Activated CD4-positive, alpha-beta T cell treated with anti-CD3 and anti-CD28 coated beads, Interleukin-2, amount 10 ng/mL, durations not matched to agents 7 days and 5 days (primary cell): ENCODE measurements around the gene C3orf20. TPM values are rescaled to one million over a fixed set of nuclear protein-coding genes. Genes with fewer than 3 reads are reported as not detected.
A peak's percentile ranks its signal among the peaks of the same experiment; 100 is the strongest.
"Not testable (repeated sequence)": the region's sequence is repeated elsewhere in the genome, so short reads cannot be mapped to it uniquely, and the experiment has no call there.

Source experiments
- CTCF ChIA-PET: fragments of 350-600 bp; sonication (Branson Sonifier 250); formaldehyde crosslinking; loops from one replicate; lab custom pipeline; 2021; ENCODE audit warnings: antibody characterized with exemption; lab: Charles Lee
- POLR2A ChIA-PET: fragments of 350-600 bp; sonication (Branson Sonifier 250); formaldehyde crosslinking; loops from one replicate; lab custom pipeline; 2021; ENCODE audit warnings: antibody characterized with exemption; lab: Charles Lee
- DNase-seq: peaks from one replicate; pipeline ENCODE4 v3.0.0-alpha.2; 2020
- H3K27ac Mint-ChIP-seq: one replicate; pipeline ENCODE4 v1.8.0; 2021; ENCODE audit warnings: mild to moderate bottlenecking, moderate library complexity, mixed read lengths
- H3K27me3 Mint-ChIP-seq: one replicate; pipeline ENCODE4 v1.8.0; 2021; ENCODE audit warnings: mixed read lengths
- H3K36me3 Mint-ChIP-seq: one replicate; pipeline ENCODE4 v1.8.0; 2021; ENCODE audit warnings: low read depth, mixed read lengths
- H3K4me1 Mint-ChIP-seq: one replicate; pipeline ENCODE4 v1.8.0; 2021; ENCODE audit warnings: mixed read lengths
- H3K4me3 Mint-ChIP-seq: one replicate; pipeline ENCODE4 v1.8.0; 2021; ENCODE audit warnings: mild to moderate bottlenecking, moderate library complexity, mixed read lengths
- H3K9me3 Mint-ChIP-seq: one replicate; pipeline ENCODE4 v1.8.0; 2021; ENCODE audit warnings: mixed read lengths
- total RNA-seq, 2 experiments: library from RNA; stranded (reverse); gene quantifications; one replicate each; pipeline ENCODE4 v1.2.3, GENCODE V29; 2021

The C3orf20 gene
- total RNA-seq, 2 experiments from 2014 or later: 0.10 TPM; not detected in 1

DNA sequence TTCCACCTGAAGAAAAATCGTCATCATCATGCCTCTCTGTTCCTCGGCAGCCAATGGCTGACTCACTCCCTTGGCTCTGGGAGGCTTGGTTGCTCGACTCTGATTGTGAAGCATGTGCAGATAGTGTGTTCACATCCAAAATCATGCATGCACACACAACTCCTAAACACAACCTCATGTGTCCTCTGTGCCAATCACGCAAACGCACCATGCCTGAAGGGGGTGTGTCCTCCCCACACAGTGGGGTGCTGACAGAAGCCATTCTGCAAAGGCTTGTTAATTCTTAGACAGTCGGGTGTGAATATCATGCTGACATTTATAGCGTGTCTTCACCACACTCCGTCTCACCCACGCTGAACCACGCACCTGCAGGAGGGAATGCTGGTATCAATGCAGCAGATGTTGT, 34.8 kb upstream of the C3orf20 start:
- H3K4me1 Mint-ChIP-seq: no peaks in the 10 kb centered on the region

DNA sequence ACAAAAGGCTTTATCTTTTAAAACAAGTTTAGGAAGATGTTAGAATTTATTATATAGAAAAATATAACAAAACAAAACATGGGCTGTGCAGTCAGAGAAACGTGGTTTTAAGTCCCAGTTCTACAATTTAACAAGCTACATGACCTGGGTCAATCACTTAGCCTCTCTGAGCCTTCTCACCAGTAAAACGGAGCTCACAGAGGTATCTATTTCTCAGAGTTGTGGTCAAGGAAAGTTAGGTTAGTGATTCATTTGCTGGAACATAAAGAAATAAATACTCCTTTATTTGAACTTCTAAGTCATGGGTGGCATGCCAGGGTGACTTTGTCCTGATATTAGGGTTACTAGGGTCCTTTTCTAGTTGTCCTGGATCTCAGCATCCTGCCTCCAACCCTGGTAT, 34.2 kb upstream of the C3orf20 start:
- peaks cover 29% of the 10 kb centered on the region for H3K27me3 Mint-ChIP-seq

More for the DNA sequence above, 34.8 kb upstream of the C3orf20 start:
- Mint-ChIP-seq H3K36me3 (no peaks in the 10 kb centered on the region), H3K27me3 (peaks cover 32% of the 10 kb centered on the region), H3K27ac (no peak overlapping the region), H3K4me3 (no peak overlapping the region), H3K9me3 (no peaks in the 10 kb centered on the region)
- ChIA-PET POLR2A (no interaction called here), CTCF (no interaction called here)
- DNase-seq: no peak

DNA sequence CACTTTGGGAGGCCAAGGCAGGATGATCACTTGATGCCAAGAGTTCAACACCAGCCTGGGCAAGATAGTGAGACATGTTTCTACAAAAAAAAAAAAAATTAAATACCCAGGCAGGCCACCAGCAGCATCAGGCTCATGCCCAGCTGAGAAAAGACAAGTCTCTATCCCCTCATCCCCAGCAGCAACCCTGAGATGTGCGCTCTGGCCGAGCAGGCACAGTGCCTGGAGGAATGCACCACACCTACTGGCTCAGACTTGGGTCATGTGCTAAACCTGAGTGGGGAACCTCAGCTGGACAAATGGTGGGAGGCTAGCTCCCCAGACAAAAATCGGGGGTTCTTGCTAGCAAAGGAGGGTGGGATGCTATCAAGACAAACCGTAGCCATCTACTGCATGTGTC, 33.6 kb upstream of the C3orf20 start:
- Mint-ChIP-seq H3K27me3 (peaks cover 26% of the 10 kb centered on the region), H3K27ac (no peak overlapping the region), H3K4me3 (no peak overlapping the region), H3K36me3 (no peaks in the 10 kb centered on the region), H3K4me1 (peaks cover 4% of the 10 kb centered on the region), H3K9me3 (no peaks in the 10 kb centered on the region)
- DNase-seq: no peak
- CTCF ChIA-PET: interaction anchor here (0.5 kb wide), 1 partner anchor 141 kb away, joined by 4 read pairs; no protein-coding TSS in a partner anchor
- POLR2A ChIA-PET: no interaction called here

More for the DNA sequence above, 34.2 kb upstream of the C3orf20 start:
- ChIA-PET CTCF (interaction anchor here (0.5 kb wide), 1 partner anchor 142 kb away, joined by 4 read pairs; no protein-coding TSS in a partner anchor), POLR2A (no interaction called here)
- no peaks in the 10 kb centered on the region for H3K4me1 Mint-ChIP-seq
- H3K4me3 Mint-ChIP-seq: no peak overlapping the region
- DNase-seq: no peak
- no peak overlapping the region for H3K27ac Mint-ChIP-seq
- H3K9me3 Mint-ChIP-seq: no peaks in the 10 kb centered on the region
- H3K36me3 Mint-ChIP-seq: no peaks in the 10 kb centered on the region

DNA sequence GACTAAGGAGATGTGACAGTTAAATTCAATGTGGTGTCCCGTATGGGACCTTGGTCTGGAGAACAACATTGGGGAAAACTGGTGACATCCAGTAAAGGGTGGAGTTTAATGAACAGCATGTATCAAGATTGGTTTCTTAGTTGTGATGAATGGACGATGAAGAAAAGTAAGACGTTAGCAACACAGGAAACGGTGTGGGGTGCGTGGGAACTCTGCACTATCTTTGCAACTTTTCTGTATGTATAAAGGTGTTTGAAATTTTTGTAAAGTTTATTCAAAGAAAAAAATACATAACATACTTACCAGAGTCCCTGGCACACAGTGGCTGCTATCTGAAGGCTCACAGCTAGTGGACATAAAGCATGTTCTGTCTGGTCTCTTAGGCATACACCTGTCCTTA, 29.5 kb upstream of the C3orf20 start:
- ChIA-PET CTCF (no interaction called here), POLR2A (no interaction called here)
- H3K27me3 Mint-ChIP-seq: peaks cover 7% of the 10 kb centered on the region
- H3K36me3 Mint-ChIP-seq: peaks cover 1% of the 10 kb centered on the region
- DNase-seq: no peak
- H3K4me1 Mint-ChIP-seq: peaks cover 18% of the 10 kb centered on the region
- no peak overlapping the region for H3K27ac Mint-ChIP-seq
- no peaks in the 10 kb centered on the region for H3K9me3 Mint-ChIP-seq
- no peak overlapping the region for H3K4me3 Mint-ChIP-seq

DNA sequence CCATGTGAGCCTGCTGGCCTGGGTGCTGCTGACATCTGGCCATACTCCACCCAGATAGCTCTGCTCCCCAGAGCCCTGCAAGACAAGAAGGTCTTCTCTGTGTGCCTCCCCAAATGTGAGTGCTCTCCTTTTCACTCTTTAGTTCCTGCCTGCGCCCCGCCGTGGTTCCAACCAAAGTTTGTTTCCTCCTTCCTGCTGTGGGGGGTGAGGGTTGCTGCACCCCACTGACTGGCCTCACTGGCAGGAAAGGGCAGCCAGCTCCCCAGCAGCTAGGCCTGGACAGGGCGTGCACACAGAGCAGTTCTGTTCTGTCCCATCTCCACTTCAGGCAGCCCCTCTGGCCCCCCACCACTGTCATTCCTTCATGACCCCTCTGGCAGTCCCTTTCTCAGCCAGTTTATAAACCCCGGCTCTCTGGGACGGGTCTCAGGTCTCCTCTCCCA, 28.8 kb upstream of the C3orf20 start:
- H3K36me3 Mint-ChIP-seq: peaks cover 4% of the 10 kb centered on the region
- peaks cover 22% of the 10 kb centered on the region for H3K4me1 Mint-ChIP-seq
- CTCF ChIA-PET: no interaction called here
- no peak overlapping the region for H3K4me3 Mint-ChIP-seq
- no peak overlapping the region for H3K27ac Mint-ChIP-seq
- H3K27me3 Mint-ChIP-seq: peaks cover 7% of the 10 kb centered on the region
- POLR2A ChIA-PET: no interaction called here
- no peaks in the 10 kb centered on the region for H3K9me3 Mint-ChIP-seq
- DNase-seq: no peak

DNA sequence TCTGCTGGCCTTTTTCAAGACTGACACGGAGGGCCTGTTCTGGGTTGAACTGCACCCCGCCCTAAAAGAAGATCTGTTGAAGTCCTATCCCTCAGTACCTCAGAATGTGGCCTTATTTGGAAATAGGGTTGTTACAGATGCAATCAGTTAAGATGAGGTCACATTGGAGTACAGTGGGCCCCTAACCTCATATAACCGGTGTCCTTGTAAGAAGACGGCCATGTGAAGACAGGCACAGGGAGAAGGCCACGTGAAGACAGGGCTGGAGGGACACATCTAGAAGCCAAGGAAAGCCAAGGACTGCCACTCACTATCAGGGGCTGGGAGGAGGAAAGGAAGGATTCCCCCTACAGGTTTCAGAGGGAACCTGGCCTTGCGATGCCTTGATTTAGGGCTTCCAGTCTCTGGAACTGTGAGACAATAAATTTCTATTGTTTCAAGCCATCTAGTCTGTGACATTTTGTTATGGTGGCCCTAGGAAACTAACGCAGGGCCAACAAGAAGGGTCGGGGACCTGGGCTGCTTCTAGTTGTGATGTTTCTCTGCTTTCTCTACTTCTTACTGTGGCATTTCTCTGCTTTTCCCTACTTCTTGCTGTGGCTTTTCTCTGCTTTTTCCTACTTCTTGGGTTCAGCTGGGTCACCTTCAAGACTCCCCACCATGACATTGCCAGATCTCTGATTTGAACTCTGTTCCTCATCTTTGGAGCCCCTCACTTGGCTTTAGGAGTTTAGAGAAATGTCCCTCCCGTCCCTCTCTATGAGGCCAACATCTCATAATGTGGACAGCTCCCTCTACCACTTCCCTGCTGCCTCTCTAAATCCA, 28.1 kb upstream of the C3orf20 start:
- H3K9me3 Mint-ChIP-seq: no peaks in the 10 kb centered on the region
- no peak for DNase-seq
- no peak overlapping the region for H3K4me3 Mint-ChIP-seq
- H3K27me3 Mint-ChIP-seq: peaks cover 7% of the 10 kb centered on the region
- H3K36me3 Mint-ChIP-seq: peaks cover 4% of the 10 kb centered on the region
- peaks cover 24% of the 10 kb centered on the region for H3K4me1 Mint-ChIP-seq
- H3K27ac Mint-ChIP-seq: no peak overlapping the region
- ChIA-PET CTCF (no interaction called here), POLR2A (no interaction called here)

DNA sequence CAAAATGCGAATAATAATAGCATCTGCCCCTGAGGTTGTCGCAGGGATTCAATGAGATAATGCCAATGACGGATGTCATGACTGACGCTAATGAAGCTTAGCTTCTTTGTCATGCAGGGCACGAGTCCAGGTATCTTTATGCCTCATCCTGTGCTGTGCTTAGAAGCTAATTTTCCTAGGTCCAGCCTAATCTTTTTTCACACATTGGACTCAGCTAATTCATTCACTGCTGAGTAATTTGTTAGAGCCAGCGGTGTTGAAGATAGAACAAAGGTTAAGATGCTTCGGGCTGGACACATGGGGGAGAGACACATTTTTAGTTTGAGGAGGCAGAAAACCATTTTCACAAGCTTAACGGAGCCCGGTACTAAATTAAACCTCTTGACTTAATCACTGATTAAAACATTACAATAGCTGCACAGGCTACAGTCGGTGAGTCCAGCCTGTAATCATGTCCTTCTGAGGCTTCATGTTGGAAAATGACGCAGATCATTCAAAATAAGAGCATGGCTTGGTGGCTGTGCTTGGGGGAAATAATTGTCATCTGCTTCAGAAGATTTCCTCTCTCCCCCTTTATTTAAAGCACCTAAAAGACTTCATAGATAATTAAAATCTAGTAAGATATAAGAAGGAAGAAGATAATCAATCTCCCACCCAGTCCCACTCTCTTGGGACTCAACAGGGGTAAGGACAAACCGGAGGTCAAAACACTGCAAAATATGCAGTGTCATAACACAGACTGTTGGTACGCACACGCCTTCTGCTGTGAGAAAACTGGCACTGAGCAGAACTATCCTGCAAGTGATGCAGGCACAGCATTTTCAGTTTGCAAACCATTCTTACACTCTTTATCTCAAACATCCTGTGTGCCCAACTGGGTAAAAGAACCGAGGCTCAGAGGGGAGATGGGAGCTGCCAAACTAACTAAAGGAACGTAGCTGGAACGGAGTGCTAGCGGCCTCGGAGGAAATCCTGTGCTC, 26.7 kb upstream of the C3orf20 start:
- H3K4me3 Mint-ChIP-seq: no peak overlapping the region
- DNase-seq: no peak
- H3K4me1 Mint-ChIP-seq: peaks cover 31% of the 10 kb centered on the region
- POLR2A ChIA-PET: no interaction called here
- H3K27ac Mint-ChIP-seq: no peak overlapping the region
- H3K9me3 Mint-ChIP-seq: no peaks in the 10 kb centered on the region
- H3K27me3 Mint-ChIP-seq: peaks cover 1% of the 10 kb centered on the region
- H3K36me3 Mint-ChIP-seq: peaks cover 4% of the 10 kb centered on the region
- CTCF ChIA-PET: interaction anchor here (0.6 kb wide), 1 partner anchor 1890 kb away, joined by 6 read pairs; no protein-coding TSS in a partner anchor

DNA sequence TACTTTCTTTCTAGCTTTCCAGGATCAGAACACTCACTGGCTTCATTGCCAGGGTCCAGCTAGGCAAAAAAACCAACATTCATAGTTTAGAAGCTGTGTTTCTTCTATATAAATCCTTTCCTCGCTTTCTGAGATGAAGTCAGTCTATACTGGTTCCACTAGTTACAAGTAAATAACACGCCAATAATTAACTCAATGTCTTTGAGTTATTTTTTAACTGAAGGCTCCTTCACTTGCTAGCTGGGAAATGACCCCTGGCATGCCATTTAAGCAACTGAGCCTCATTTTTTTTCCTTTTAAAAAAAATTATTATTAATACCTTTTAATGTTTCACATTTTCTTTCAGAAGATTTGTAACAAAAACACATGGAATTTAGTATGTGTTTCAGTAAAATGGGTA, 25.5 kb upstream of the C3orf20 start:
- H3K27ac Mint-ChIP-seq: no peak overlapping the region

DNA sequence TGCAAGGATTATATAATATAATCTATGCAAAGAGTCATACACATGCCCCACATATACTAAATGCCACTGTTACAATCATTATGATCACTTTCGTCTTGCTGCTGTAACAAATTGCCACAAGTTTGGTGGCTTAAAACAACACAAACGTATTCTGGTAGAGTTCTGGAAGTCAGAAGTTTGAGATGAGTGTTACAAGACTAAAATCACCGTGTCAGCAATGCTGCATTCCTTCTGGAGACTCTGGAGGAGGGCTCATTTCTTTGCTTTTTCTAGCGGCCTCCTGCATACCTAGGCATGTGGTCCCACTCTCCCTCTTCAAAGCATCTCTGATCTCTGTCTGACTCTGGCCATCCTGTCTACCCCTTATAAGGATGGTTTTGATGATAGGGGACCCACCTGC, 24.7 kb upstream of the C3orf20 start:
- DNase-seq: no peak
- Mint-ChIP-seq H3K4me1 (peaks cover 44% of the 10 kb centered on the region), H3K27me3 (no peaks in the 10 kb centered on the region), H3K4me3 (peak overlapping the region; percentile 100), H3K9me3 (no peaks in the 10 kb centered on the region), H3K36me3 (peaks cover 7% of the 10 kb centered on the region), H3K27ac (peak overlapping the region; percentile 94)
- ChIA-PET POLR2A (no interaction called here), CTCF (interaction anchor here (1.1 to 1.2 kb wide), 2 partner anchors 18 to 20 kb away, joined by 3 to 4 read pairs; no protein-coding TSS in a partner anchor)

More for the DNA sequence above, 25.5 kb upstream of the C3orf20 start:
- ChIA-PET POLR2A (no interaction called here), CTCF (interaction anchor here (0.6 kb wide), 1 partner anchor 262 kb away, joined by 3 read pairs; no protein-coding TSS in a partner anchor)
- Mint-ChIP-seq H3K4me3 (no peak overlapping the region), H3K36me3 (peaks cover 4% of the 10 kb centered on the region), H3K27me3 (no peaks in the 10 kb centered on the region), H3K4me1 (peaks cover 41% of the 10 kb centered on the region), H3K9me3 (no peaks in the 10 kb centered on the region)
- DNase-seq: no peak

DNA sequence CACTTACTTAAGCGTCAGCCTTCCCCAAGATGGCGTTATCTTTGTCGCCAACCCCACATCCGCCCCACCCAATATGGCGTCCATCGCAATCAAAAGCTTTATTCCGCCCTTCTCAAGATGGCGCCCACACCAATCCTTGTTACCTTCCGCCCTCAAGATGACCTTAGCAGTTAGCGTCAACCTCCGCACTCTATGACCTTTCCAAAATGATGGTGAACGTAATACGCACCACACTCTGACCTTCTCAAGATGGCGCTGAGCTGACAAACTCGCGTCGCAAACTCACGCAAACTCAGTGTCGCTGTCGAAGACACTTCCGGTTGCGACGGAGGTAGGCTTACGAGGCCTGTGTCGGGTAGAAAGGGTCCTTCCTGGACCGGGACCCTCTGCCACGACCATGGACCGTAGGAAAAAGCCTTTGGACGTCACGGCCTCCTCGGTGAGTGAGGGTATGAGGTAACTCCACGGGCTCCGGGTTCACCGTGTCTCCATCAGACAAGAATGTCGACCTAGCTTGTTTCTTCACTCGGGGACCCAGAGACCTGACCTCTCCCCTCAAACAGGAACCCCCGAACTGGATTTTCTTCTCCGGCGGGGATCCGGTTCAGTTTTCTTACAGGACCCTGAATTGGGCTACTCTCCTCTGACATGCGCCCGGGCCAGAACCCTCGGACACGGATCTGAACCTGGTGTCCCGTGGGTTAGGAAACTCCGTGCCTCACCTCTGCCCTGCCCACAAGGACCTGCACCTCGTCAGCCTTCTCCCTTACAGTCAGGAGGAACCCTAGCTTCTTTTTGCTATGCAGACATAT, 23.3 kb upstream of the C3orf20 start, which contains the start of gene CCDC174:
TSS of gene CCDC174 (plus strand) at position 323 of the 812 bp plus-strand sequence. CDS start at position 398, 75 bp downstream.
- H3K9me3 Mint-ChIP-seq: no peaks in the 10 kb centered on the region
- POLR2A ChIA-PET: no interaction called here
- H3K27ac Mint-ChIP-seq: peak within 1 kb of the TSS; percentile 94
- CTCF ChIA-PET: interaction anchor here (0.5 to 1.5 kb wide), 7 partner anchors 11 to 1751 kb away, joined by 3 to 5 read pairs (median 3); partner anchors contain the start of genes LSM3 and XPC
- peak within 1 kb of the TSS; percentile 100 for H3K4me3 Mint-ChIP-seq
- peaks cover 43% of the 10 kb centered on the region for H3K4me1 Mint-ChIP-seq
- H3K36me3 Mint-ChIP-seq: peaks cover 14% of the 10 kb centered on the region
- no peaks in the 10 kb centered on the region for H3K27me3 Mint-ChIP-seq
- peak; percentile 97 for DNase-seq

DNA sequence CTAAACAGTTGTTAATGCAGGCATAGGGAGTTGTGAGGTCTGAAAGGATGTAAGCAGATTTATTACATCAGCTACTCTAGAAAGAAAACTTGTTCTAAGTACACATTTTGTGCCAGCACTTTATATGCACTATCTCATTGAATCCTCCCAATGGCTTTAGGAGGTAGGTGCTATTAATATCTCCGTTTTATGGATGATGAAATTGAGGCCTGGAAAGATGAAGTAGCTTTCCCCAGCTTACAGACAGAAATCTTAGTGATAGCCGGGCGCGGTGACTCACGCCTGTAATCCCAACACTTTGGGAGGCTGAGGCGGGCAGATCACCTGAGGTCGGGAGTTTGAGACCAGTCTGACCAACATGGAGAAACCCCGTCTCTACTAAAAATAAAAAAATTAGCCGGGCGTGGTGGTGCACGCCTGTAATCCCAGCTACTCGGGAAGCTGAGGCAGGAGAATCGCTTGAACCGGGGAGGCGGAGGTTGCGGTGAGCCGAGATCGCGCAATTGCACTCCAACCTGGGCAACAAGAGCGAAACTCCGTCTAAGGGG, 22.5 kb upstream of the C3orf20 start:
- H3K27ac Mint-ChIP-seq: peak overlapping the region; percentile 94
- peaks cover 45% of the 10 kb centered on the region for H3K4me1 Mint-ChIP-seq
- peaks cover 22% of the 10 kb centered on the region for H3K36me3 Mint-ChIP-seq
- ChIA-PET CTCF (interaction anchor here (0.7 to 1.5 kb wide), 4 partner anchors 10 to 473 kb away, joined by 3 read pairs; partner anchors contain the start of genes LSM3 and XPC), POLR2A (interaction anchor here (0.6 kb wide), 1 partner anchor 20 kb away, joined by 3 read pairs; no protein-coding TSS in a partner anchor)
- DNase-seq, H3K9me3 Mint-ChIP-seq, H3K27me3 Mint-ChIP-seq: not testable (repeated sequence)
- peak overlapping the region; percentile 100 for H3K4me3 Mint-ChIP-seq
